ENCODE results near the gene POC1A. TPM values are rescaled to one million over a fixed set of nuclear protein-coding genes. Genes with fewer than 3 reads are reported as not detected.
"Not testable (repeated sequence)": the region's sequence is repeated elsewhere in the genome, so short reads cannot be mapped to it uniquely, and the experiment has no call there.

Gene POC1A
- total RNA-seq, 2 experiments from 2014 or later: 32.3 to 32.7 TPM

- Mint-ChIP-seq H3K27ac (peak overlapping the region; percentile 96), H3K9me3 (no peaks in the 10 kb centered on the region), H3K4me1 (ENCODE audit: low read depth) (peaks cover 52% of the 10 kb centered on the region), H3K4me3 (peak overlapping the region; percentile 88), H3K36me3 (ENCODE audit: low read depth) (peaks cover 15% of the 10 kb centered on the region), H3K27me3 (ENCODE audit: low read depth) (no peaks in the 10 kb centered on the region)
- intact Hi-C loops (cut with micrococcal nuclease): loop anchor here (1.0 to 10.0 kb wide), 7 partner anchors 52 to 1458 kb away; partner anchors contain the start of genes GNL3, PARP3, PBRM1 and TLR9
- CTCF ChIA-PET: interaction anchor here (0.8 to 3.9 kb wide), 14 partner anchors 11 to 183 kb away, joined by 3 to 46 read pairs (median 6); partner anchors contain the start of genes PARP3 and POC1A
- peak; percentile 77 for DNase-seq
Measured at GRCh38 chr3:52052831-52053306, 101.4 kb downstream of the POC1A start.

- Mint-ChIP-seq H3K4me1 (ENCODE audit: low read depth) (peaks cover 52% of the 10 kb centered on the region), H3K36me3 (ENCODE audit: low read depth) (peaks cover 15% of the 10 kb centered on the region), H3K27me3 (ENCODE audit: low read depth) (no peaks in the 10 kb centered on the region), H3K9me3 (no peaks in the 10 kb centered on the region), H3K4me3 (no peak overlapping the region), H3K27ac (peak overlapping the region; percentile 96)
- no peak for DNase-seq
- CTCF ChIA-PET: interaction anchor here (3.9 kb wide), 2 partner anchors 48 to 71 kb away, joined by 32 to 46 read pairs; no protein-coding TSS in a partner anchor
- intact Hi-C loops (cut with micrococcal nuclease): loop anchor here (10.0 kb wide), 3 partner anchors 173 to 1457 kb away; partner anchors contain the start of genes GNL3, PBRM1 and TLR9
Measured at GRCh38 chr3:52051444-52051843, 102.8 kb downstream of the POC1A start.

- intact Hi-C loops (cut with micrococcal nuclease): loop anchor here (10.0 kb wide), 3 partner anchors 174 to 1456 kb away; partner anchors contain the start of genes GNL3, PBRM1 and TLR9
Measured at GRCh38 chr3:52050571-52050970, 103.7 kb downstream of the POC1A start.

GRCh38 chr3:52049503-52049902 is 104.7 kb downstream of the POC1A start:
- H3K27me3 Mint-ChIP-seq (ENCODE audit: low read depth): no peaks in the 10 kb centered on the region
- H3K36me3 Mint-ChIP-seq (ENCODE audit: low read depth): peaks cover 15% of the 10 kb centered on the region
- intact Hi-C loops (cut with micrococcal nuclease): no loop called here
- no peak overlapping the region for H3K4me3 Mint-ChIP-seq
- no peak for DNase-seq
- peaks cover 53% of the 10 kb centered on the region for H3K4me1 Mint-ChIP-seq (ENCODE audit: low read depth)
- H3K27ac Mint-ChIP-seq: peak overlapping the region; percentile 27
- CTCF ChIA-PET: no interaction called here
- no peaks in the 10 kb centered on the region for H3K9me3 Mint-ChIP-seq

More at GRCh38 chr3:52050571-52050970, 103.7 kb downstream of the POC1A start:
- H3K9me3 Mint-ChIP-seq: no peaks in the 10 kb centered on the region
- no peaks in the 10 kb centered on the region for H3K27me3 Mint-ChIP-seq (ENCODE audit: low read depth)
- peaks cover 52% of the 10 kb centered on the region for H3K4me1 Mint-ChIP-seq (ENCODE audit: low read depth)
- no peak overlapping the region for H3K4me3 Mint-ChIP-seq
- CTCF ChIA-PET: no interaction called here
- peak overlapping the region; percentile 16 for H3K27ac Mint-ChIP-seq
- no peak for DNase-seq
- peaks cover 15% of the 10 kb centered on the region for H3K36me3 Mint-ChIP-seq (ENCODE audit: low read depth)

- CTCF ChIA-PET: interaction anchor here (0.6 to 1.2 kb wide), 2 partner anchors 10 to 1508 kb away, joined by 3 read pairs; no protein-coding TSS in a partner anchor
- peaks cover 10% of the 10 kb centered on the region for H3K36me3 Mint-ChIP-seq (ENCODE audit: low read depth)
- H3K9me3 Mint-ChIP-seq: no peaks in the 10 kb centered on the region
Measured at GRCh38 chr3:52047295-52047960, 106.8 kb downstream of the POC1A start.

GRCh38 chr3:52046902-52047239 is 107.4 kb downstream of the POC1A start:
- Mint-ChIP-seq H3K27ac (no peak overlapping the region), H3K4me3 (no peak overlapping the region), H3K4me1 (ENCODE audit: low read depth) (peaks cover 31% of the 10 kb centered on the region), H3K27me3 (ENCODE audit: low read depth) (no peaks in the 10 kb centered on the region), H3K36me3 (ENCODE audit: low read depth) (peaks cover 10% of the 10 kb centered on the region), H3K9me3 (no peaks in the 10 kb centered on the region)
- no peak for DNase-seq
- CTCF ChIA-PET: interaction anchor here (0.6 to 1.2 kb wide), 2 partner anchors 10 to 1507 kb away, joined by 3 read pairs; no protein-coding TSS in a partner anchor
- intact Hi-C loops (cut with micrococcal nuclease): no loop called here

More at GRCh38 chr3:52047295-52047960, 106.8 kb downstream of the POC1A start:
- intact Hi-C loops (cut with micrococcal nuclease): no loop called here
- Mint-ChIP-seq H3K27me3 (ENCODE audit: low read depth) (no peaks in the 10 kb centered on the region), H3K4me1 (ENCODE audit: low read depth) (peaks cover 34% of the 10 kb centered on the region), H3K27ac (no peak overlapping the region), H3K4me3 (no peak overlapping the region)
- no peak for DNase-seq

GRCh38 chr3:52046186-52046901 is 107.9 kb downstream of the POC1A start:
- peaks cover 8% of the 10 kb centered on the region for H3K36me3 Mint-ChIP-seq (ENCODE audit: low read depth)
- H3K9me3 Mint-ChIP-seq: no peaks in the 10 kb centered on the region
- H3K4me3 Mint-ChIP-seq: no peak overlapping the region
- no peak for DNase-seq
- H3K27ac Mint-ChIP-seq: no peak overlapping the region
- intact Hi-C loops (cut with micrococcal nuclease): no loop called here
- CTCF ChIA-PET: interaction anchor here (1.2 kb wide), 1 partner anchor 9 kb away, joined by 3 read pairs; no protein-coding TSS in a partner anchor
- peaks cover 31% of the 10 kb centered on the region for H3K4me1 Mint-ChIP-seq (ENCODE audit: low read depth)
- no peaks in the 10 kb centered on the region for H3K27me3 Mint-ChIP-seq (ENCODE audit: low read depth)

- Mint-ChIP-seq H3K9me3 (no peaks in the 10 kb centered on the region), H3K4me1 (ENCODE audit: low read depth) (peaks cover 23% of the 10 kb centered on the region), H3K27me3 (ENCODE audit: low read depth) (no peaks in the 10 kb centered on the region), H3K36me3 (ENCODE audit: low read depth) (peaks cover 2% of the 10 kb centered on the region), H3K27ac (peak overlapping the region; percentile 39), H3K4me3 (no peak overlapping the region)
- CTCF ChIA-PET: no interaction called here
- no peak for DNase-seq
- intact Hi-C loops (cut with micrococcal nuclease): no loop called here
Measured at GRCh38 chr3:52044869-52045619, 109.2 kb downstream of the POC1A start.

GRCh38 chr3:52043750-52044149 is 110.5 kb downstream of the POC1A start:
- Mint-ChIP-seq H3K27me3 (ENCODE audit: low read depth) (no peaks in the 10 kb centered on the region), H3K4me1 (ENCODE audit: low read depth) (peaks cover 13% of the 10 kb centered on the region), H3K36me3 (ENCODE audit: low read depth) (no peaks in the 10 kb centered on the region), H3K9me3 (no peaks in the 10 kb centered on the region), H3K27ac (no peak overlapping the region), H3K4me3 (no peak overlapping the region)
- DNase-seq: no peak
- CTCF ChIA-PET: interaction anchor here (2.8 kb wide), 1 partner anchor 9 kb away, joined by 10 read pairs; no protein-coding TSS in a partner anchor
- intact Hi-C loops (cut with micrococcal nuclease): no loop called here

GRCh38 chr3:52043039-52043438 is 111.2 kb downstream of the POC1A start:
- H3K9me3 Mint-ChIP-seq; intact Hi-C loops (cut with micrococcal nuclease); H3K27me3 Mint-ChIP-seq (ENCODE audit: low read depth); H3K27ac Mint-ChIP-seq; H3K36me3 Mint-ChIP-seq (ENCODE audit: low read depth); H3K4me3 Mint-ChIP-seq; DNase-seq: not testable (repeated sequence)
- peaks cover 13% of the 10 kb centered on the region for H3K4me1 Mint-ChIP-seq (ENCODE audit: low read depth)
- CTCF ChIA-PET: interaction anchor here (0.7 to 2.8 kb wide), 2 partner anchors 10 to 528 kb away, joined by 4 to 10 read pairs; no protein-coding TSS in a partner anchor

GRCh38 chr3:52041118-52041731 is 113.0 kb downstream of the POC1A start:
- Mint-ChIP-seq H3K4me3 (no peak overlapping the region), H3K9me3 (no peaks in the 10 kb centered on the region), H3K4me1 (ENCODE audit: low read depth) (peaks cover 11% of the 10 kb centered on the region), H3K27ac (no peak overlapping the region), H3K27me3 (ENCODE audit: low read depth) (no peaks in the 10 kb centered on the region), H3K36me3 (ENCODE audit: low read depth) (no peaks in the 10 kb centered on the region)
- no peak for DNase-seq
- CTCF ChIA-PET: interaction anchor here (0.8 to 2.8 kb wide), 4 partner anchors 12 to 104 kb away, joined by 3 to 10 read pairs (median 4); no protein-coding TSS in a partner anchor
- intact Hi-C loops (cut with micrococcal nuclease): no loop called here
